ENCODE measurements around the gene CDC42SE2.
"Not testable (repeated sequence)": the region's sequence is repeated elsewhere in the genome, so short reads cannot be mapped to it uniquely, and the experiment has no call there.

Gene CDC42SE2

DNA sequence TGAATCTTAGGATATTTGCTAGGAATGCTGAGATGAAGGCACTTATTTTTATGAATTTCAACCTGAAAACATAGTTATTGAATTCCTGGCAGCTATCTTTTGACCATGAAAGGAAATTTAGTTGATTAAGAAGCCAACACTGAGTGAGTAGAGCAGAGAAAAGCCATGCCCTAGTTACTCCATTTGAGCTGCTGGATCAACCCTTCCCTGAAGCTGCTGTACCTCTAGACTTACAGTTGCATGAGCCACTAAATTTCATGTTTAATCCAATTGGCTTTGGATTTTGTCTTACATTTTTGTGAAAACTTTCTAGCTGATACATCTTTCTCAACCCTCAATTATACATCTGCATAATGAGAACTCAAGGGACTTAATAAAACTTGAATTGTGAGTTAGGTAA lies 54.6 kb downstream of the CDC42SE2 start:
- no peak for DNase-seq (ENCODE audit: low spot score)

- no peak for DNase-seq (ENCODE audit: low spot score)
Measured at GRCh38 chr5:131321066-131321465, 57.2 kb downstream of the CDC42SE2 start.

DNA sequence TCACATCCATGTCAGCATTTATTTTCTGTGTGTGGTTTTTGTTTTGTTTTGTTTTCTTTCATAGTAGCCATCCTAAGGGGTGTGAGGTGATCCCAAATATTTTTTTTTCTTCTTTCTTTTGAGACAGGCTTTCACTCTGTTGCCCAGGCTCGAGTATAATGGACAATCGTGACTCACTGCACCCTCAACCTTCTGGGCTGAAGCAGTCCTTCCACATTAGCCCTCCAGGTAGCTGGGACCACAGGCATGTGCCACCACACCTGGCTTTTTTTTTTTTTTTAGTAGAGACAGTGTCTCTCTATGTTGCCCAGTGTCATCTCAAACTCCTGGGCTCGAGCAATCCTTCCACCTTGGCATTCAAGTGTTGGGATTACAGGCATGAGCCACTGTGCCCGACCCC lies 59.1 kb downstream of the CDC42SE2 start:
- no peak for DNase-seq (ENCODE audit: low spot score)

- no peak for DNase-seq (ENCODE audit: low spot score)
Measured at GRCh38 chr5:131323378-131323777, 59.5 kb downstream of the CDC42SE2 start.

DNA sequence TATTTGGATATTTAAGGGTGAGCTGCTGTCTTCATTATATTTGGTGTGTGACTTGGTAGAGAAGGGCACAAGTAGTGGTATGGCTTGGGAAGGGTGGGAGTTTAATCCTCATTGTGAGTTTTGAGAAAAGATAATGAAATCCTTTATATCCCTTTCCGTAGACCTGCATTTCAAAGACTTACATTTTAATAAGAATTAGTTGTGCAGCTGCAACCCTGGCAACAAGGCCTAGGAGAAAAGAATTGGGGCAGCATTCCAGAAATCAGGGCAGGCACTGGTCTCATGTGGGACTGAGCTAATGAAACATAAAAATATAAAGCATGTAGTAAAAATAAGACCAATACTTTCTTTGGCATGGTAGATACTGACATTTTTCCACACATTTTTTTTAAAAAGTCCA lies 60.5 kb downstream of the CDC42SE2 start:
- DNase-seq (ENCODE audit: low spot score), result no peak

DNA sequence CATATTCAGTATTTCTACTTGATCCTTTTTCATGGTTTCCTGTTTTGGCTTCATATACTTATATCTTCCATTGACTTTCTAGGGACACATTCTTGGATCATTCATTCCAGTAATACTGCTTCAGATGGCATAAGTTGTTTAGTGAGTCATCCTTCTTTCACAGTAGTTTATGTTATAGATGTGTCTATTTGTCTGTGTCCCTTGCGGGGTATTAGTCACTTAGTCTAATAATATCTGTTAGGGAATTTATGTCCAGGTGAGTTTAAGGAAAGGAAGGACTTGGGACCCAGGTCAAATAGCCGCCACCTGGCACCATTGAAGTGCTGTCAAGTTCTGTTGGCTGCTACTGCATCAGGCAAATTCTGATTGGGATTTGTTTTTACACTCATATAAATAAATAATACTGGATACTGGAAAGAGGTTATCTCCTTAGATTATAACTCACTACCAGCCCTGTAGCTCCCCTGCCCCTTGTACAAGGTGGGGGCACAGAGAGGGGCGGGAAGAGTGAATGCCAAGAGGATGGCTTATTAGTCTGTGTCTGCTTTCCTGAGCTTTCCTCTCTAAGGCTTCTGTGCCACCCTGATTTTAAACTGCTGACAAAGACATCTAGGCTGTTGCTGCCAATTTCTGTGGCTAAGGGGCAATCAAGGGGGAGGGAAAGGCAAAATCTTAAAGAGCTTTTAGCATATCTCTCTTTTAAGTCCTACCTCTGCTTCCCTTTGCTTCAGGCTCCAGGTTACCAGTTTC lies 64.9 kb downstream of the CDC42SE2 start:
- DNase-seq (ENCODE audit: low spot score), result no peak

- DNase-seq (ENCODE audit: low spot score), result no peak
Measured at GRCh38 chr5:131329286-131329560, 65.4 kb downstream of the CDC42SE2 start.

- DNase-seq (ENCODE audit: low spot score), result no peak
Measured at GRCh38 chr5:131330031-131330430, 66.2 kb downstream of the CDC42SE2 start.

- DNase-seq (ENCODE audit: low spot score), result not testable (repeated sequence)
Measured at GRCh38 chr5:131335756-131336155, 71.9 kb downstream of the CDC42SE2 start.

- not testable (repeated sequence) for DNase-seq (ENCODE audit: low spot score)
Measured at GRCh38 chr5:131336801-131337200, 72.9 kb downstream of the CDC42SE2 start.

GRCh38 chr5:131337240-131338050 lies 73.6 kb downstream of the CDC42SE2 start:
- DNase-seq (ENCODE audit: low spot score), result not testable (repeated sequence)

- DNase-seq (ENCODE audit: low spot score), result no peak
Measured at GRCh38 chr5:131338051-131338453, 74.2 kb downstream of the CDC42SE2 start.

DNA sequence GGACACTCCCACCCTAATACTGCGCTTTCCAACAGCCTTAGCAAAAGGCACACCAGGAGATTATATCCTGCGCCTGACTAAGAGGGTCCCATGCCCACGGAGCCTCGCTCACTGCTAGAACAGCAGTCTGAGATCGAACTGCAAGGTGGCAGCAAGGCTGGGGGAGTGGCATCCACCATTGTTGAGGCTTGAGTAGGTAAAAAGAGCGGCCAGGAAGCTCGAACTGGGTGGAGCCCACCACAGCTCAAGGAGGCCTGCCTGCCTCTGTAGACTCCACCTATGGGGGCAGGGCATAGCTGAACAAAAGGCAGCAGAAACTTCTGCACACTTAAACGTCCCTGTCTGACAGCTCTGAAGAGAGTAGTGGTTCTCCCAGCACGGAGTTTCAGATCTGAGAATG lies 80.4 kb downstream of the CDC42SE2 start:
- DNase-seq (ENCODE audit: low spot score), result not testable (repeated sequence)

DNA sequence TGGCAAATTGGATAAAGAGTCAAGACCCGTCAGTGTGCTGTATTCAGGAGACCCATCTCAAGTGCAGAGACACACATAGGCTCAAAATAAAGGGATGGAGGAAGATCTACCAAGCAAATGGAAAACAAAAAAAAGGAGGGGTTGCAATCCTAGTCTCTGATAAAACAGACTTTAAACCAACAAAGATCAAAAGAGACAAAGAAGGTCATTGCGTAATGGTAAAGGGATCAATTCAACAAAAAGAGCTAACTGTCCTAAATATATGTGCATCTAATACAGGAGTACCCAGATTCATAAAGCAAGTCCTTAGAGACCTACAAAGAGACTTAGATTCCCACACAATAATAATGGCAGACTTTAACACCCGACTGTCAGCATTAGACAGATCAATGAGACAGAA lies 82.4 kb downstream of the CDC42SE2 start:
- DNase-seq (ENCODE audit: low spot score), result not testable (repeated sequence)

GRCh38 chr5:131353991-131354390 lies 90.1 kb downstream of the CDC42SE2 start:
- no peak for DNase-seq (ENCODE audit: low spot score)

GRCh38 chr5:131355971-131356528 lies 92.2 kb downstream of the CDC42SE2 start:
- DNase-seq (ENCODE audit: low spot score), result no peak

DNA sequence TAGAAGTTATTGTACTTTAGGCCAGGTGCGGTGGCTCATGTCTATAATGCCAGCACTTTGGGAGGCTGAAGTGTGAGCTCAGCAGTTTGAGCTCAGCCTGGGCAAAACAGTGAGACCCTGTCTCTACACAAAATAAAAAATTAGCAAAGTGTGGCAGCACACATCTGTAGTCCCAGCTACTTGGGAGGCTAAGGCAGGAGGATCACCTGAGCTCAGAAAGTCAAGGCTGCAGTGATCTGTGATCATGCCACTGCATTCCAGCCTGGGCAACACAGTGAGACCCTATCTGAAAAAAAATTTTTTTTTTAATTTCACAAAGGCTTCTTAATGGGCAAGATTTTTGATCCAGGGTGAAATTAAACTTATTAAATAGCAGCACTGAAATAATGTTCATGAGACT lies 92.8 kb downstream of the CDC42SE2 start:
- DNase-seq (ENCODE audit: low spot score), result no peak

DNA sequence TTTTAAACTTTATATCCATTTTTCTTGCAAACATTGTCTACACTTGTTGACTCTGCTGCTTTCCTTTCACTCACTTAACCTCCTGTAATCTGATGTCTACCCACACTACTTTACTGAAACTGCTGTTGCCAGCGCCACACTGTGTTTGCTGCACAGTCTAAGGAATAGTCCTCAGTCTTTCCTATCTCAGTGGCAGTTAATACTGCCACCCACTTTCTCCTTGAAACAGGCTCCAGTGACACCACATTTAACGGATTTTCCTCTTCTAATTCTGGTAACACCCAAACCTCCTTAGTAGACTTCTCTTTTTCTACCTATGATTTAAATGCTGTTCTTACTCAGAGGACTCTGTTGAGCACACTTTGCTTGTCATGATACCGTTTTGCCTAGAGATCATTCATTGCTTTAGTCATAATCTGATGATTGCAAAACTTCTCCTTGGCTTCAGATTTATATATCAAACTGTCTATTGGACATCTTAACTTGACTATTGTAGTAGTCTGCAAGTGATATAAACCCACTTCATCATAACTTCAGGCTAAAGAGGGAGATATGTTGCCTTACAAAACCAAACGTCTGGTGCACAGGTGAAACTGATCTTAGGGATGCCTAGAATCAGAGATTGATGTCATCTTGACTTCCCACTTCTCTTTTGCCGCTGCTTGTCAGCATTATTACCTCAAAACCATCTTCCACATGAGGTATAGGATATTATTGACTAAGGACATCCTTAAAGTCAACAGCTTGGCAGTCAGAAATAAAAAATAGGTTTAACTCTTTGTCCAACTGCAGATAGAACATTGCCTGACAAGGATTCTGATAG lies 94.1 kb downstream of the CDC42SE2 start:
- DNase-seq (ENCODE audit: low spot score), result no peak

GRCh38 chr5:131361677-131362315 lies 97.9 kb downstream of the CDC42SE2 start:
- no peak for DNase-seq (ENCODE audit: low spot score)

- DNase-seq (ENCODE audit: low spot score), result no peak
Measured at GRCh38 chr5:131363811-131364506, 100.1 kb downstream of the CDC42SE2 start.

- no peak for DNase-seq (ENCODE audit: low spot score)
Measured at GRCh38 chr5:131364507-131365050, 100.7 kb downstream of the CDC42SE2 start.

All from iPS-NIHi11 (cell line).